Measurements from ENCODE around the gene MOV10. TPM values are rescaled to one million over a fixed set of nuclear protein-coding genes. Genes with fewer than 3 reads are reported as not detected.

MOV10 gene, protein sequence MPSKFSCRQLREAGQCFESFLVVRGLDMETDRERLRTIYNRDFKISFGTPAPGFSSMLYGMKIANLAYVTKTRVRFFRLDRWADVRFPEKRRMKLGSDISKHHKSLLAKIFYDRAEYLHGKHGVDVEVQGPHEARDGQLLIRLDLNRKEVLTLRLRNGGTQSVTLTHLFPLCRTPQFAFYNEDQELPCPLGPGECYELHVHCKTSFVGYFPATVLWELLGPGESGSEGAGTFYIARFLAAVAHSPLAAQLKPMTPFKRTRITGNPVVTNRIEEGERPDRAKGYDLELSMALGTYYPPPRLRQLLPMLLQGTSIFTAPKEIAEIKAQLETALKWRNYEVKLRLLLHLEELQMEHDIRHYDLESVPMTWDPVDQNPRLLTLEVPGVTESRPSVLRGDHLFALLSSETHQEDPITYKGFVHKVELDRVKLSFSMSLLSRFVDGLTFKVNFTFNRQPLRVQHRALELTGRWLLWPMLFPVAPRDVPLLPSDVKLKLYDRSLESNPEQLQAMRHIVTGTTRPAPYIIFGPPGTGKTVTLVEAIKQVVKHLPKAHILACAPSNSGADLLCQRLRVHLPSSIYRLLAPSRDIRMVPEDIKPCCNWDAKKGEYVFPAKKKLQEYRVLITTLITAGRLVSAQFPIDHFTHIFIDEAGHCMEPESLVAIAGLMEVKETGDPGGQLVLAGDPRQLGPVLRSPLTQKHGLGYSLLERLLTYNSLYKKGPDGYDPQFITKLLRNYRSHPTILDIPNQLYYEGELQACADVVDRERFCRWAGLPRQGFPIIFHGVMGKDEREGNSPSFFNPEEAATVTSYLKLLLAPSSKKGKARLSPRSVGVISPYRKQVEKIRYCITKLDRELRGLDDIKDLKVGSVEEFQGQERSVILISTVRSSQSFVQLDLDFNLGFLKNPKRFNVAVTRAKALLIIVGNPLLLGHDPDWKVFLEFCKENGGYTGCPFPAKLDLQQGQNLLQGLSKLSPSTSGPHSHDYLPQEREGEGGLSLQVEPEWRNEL
- total RNA-seq (ENCODE audit: low replicate concordance), result 47.5 and 92.2 TPM in 2 replicates

DNA sequence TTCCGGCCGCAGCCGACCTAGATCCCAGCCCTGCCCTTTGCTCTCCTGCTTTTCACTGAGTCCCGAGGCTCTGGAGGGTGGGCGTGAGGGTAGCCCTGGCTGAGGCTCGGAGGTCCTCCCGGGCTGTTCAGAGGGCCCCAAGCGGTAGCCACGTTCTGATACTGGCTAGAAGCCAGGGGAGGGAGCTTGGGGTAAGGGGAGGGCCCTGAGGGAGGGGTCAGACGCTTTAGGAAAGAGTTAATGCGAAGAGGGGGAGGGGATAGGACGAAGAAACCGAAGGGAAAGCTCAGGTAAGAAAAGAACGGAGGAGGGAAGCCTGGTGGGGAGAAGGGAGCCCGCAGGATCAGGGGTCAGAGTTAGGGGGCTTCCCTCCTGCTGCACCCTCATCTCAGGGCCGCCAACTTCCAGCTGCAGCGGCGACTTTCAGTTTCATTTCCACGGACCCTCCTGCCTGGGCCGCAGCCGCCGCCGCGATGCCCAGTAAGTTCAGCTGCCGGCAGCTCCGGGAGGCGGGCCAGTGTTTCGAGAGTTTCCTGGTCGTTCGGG lies at the start of gene MOV10:
Gene MOV10 (plus strand): TSS at position 220 of the 546 bp plus-strand sequence. CDS start 254 bp downstream, at position 474.
- peaks cover 33% of the 10 kb centered on the region for H3K4me1 Mint-ChIP-seq
- H3K27ac Mint-ChIP-seq, result peak within 1 kb of the TSS; percentile 97
- H3K4me1 ChIP-seq, result peaks cover 32% of the 10 kb centered on the region
- H3K4me3 ChIP-seq, result peak within 1 kb of the TSS; percentile 81
- peaks cover 42% of the 10 kb centered on the region for H3K79me2 ChIP-seq (ENCODE audit: low read depth)
- peaks cover 5% of the 10 kb centered on the region for H3K9me3 Mint-ChIP-seq
- DNase-seq (ENCODE audit: low spot score), result peak; percentile 86
- H3K4me3 Mint-ChIP-seq, result peak within 1 kb of the TSS; percentile 96
- peak within 1 kb of the TSS; percentile 88 for H3K27ac ChIP-seq
- H3K27me3 ChIP-seq, result no peaks in the 10 kb centered on the region
- H3K36me3 ChIP-seq, result peaks cover 9% of the 10 kb centered on the region
- peak within 1 kb of the TSS; percentile 94 for H3K4me2 ChIP-seq
- peak within 1 kb of the TSS; percentile 93 for H2AFZ ChIP-seq (replicated peaks)
- peaks cover 3% of the 10 kb centered on the region for H3K27me3 Mint-ChIP-seq (ENCODE audit: insufficient read depth, low read depth)
- H3K9ac ChIP-seq, result peak within 1 kb of the TSS; percentile 66
- H4K20me1 ChIP-seq (ENCODE audit: low read depth), result peaks cover 16% of the 10 kb centered on the region
- H3K36me3 Mint-ChIP-seq, result peaks cover 38% of the 10 kb centered on the region
- TF ChIP-seq, protein P1, sequence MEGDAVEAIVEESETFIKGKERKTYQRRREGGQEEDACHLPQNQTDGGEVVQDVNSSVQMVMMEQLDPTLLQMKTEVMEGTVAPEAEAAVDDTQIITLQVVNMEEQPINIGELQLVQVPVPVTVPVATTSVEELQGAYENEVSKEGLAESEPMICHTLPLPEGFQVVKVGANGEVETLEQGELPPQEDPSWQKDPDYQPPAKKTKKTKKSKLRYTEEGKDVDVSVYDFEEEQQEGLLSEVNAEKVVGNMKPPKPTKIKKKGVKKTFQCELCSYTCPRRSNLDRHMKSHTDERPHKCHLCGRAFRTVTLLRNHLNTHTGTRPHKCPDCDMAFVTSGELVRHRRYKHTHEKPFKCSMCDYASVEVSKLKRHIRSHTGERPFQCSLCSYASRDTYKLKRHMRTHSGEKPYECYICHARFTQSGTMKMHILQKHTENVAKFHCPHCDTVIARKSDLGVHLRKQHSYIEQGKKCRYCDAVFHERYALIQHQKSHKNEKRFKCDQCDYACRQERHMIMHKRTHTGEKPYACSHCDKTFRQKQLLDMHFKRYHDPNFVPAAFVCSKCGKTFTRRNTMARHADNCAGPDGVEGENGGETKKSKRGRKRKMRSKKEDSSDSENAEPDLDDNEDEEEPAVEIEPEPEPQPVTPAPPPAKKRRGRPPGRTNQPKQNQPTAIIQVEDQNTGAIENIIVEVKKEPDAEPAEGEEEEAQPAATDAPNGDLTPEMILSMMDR (IDR thresholded peaks at IDR 0.05), result no peak
- TF ChIP-seq EZH2 (IDR thresholded peaks at IDR 0.05) (no peak), EZH2phosphoT487 (IDR thresholded peaks at IDR 0.05) (no peak)
- peaks cover 38% of the 10 kb centered on the region for H3F3A ChIP-seq (ENCODE audit: low read depth)
- H3K9me3 ChIP-seq (ENCODE audit: low read depth), result no peaks in the 10 kb centered on the region

DNA sequence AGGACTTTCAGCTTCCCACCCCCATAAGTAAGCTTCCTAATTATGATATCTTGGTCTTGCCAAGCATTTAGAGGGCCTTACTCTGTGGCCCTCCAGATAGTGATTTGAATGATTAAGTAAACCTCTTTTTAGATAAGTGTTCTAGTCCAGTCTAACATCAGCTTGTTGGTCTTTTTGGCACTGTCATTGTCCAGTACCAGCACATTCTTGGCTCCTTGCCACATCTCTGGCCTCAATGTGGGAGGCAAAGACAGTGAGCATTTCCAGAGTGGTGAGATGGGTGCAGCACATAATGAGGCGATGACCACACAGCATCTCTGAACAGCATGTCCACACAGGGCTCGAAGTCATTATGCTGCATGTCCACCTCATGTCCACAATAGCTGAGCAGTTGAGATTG lies 48.8 kb upstream of the MOV10 start:
- TF ChIP-seq, protein P1 (IDR thresholded peaks at IDR 0.05), result no peak
- TF ChIP-seq EZH2phosphoT487 (IDR thresholded peaks at IDR 0.05), result no peak
- no peak for TF ChIP-seq EZH2 (IDR thresholded peaks at IDR 0.05)
- Histone ChIP-seq H3F3A (ENCODE audit: low read depth) (no peaks in the 10 kb centered on the region), H3K4me2 (no peak overlapping the region), H3K27ac (no peak overlapping the region), H3K9me3 (ENCODE audit: low read depth) (no peaks in the 10 kb centered on the region), H3K27me3 (no peaks in the 10 kb centered on the region), H4K20me1 (ENCODE audit: low read depth) (peaks cover 93% of the 10 kb centered on the region), H3K9ac (no peak overlapping the region), H3K4me1 (peaks cover 7% of the 10 kb centered on the region), H3K79me2 (ENCODE audit: low read depth) (peaks cover 100% of the 10 kb centered on the region), H3K36me3 (no peaks in the 10 kb centered on the region), H2AFZ (replicated peaks) (no peak overlapping the region), H3K4me3 (no peak overlapping the region)
- Mint-ChIP-seq H3K9me3 (no peaks in the 10 kb centered on the region), H3K4me1 (peaks cover 14% of the 10 kb centered on the region), H3K27ac (no peak overlapping the region), H3K36me3 (peaks cover 18% of the 10 kb centered on the region), H3K27me3 (ENCODE audit: insufficient read depth, low read depth) (no peaks in the 10 kb centered on the region), H3K4me3 (no peak overlapping the region)
- no peak for DNase-seq (ENCODE audit: low spot score)

DNA sequence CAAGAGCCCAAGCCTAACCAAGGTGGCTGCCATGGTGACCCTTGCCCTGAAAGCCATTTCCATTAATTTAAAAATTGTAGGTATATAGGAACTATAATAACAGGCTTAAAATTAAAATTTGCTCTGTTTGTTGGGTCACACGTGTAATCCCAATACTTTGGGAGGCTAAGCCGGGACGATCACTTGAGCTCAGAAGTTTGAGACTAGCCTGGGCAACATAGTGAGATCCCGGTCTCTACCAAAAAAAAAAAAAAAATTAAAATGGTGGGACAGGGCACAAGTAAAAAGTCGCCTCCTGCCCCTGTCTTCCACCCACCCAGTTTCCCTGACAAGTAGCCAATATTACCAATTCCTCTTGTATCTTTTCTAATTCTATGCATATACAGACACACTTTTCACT lies 48.3 kb upstream of the MOV10 start:
- no peak for DNase-seq (ENCODE audit: low spot score)
- Histone ChIP-seq H3K9me3 (ENCODE audit: low read depth) (no peaks in the 10 kb centered on the region), H3F3A (ENCODE audit: low read depth) (no peaks in the 10 kb centered on the region), H3K4me2 (no peak overlapping the region), H3K36me3 (no peaks in the 10 kb centered on the region), H3K4me1 (peaks cover 2% of the 10 kb centered on the region), H3K79me2 (ENCODE audit: low read depth) (peaks cover 100% of the 10 kb centered on the region), H3K9ac (no peak overlapping the region), H4K20me1 (ENCODE audit: low read depth) (peaks cover 93% of the 10 kb centered on the region), H3K27me3 (no peaks in the 10 kb centered on the region), H3K27ac (no peak overlapping the region), H3K4me3 (no peak overlapping the region), H2AFZ (replicated peaks) (no peak overlapping the region)
- H3K4me3 Mint-ChIP-seq, result no peak overlapping the region
- no peaks in the 10 kb centered on the region for H3K27me3 Mint-ChIP-seq (ENCODE audit: insufficient read depth, low read depth)
- H3K27ac Mint-ChIP-seq, result no peak overlapping the region
- TF ChIP-seq EZH2phosphoT487 (IDR thresholded peaks at IDR 0.05), result no peak
- TF ChIP-seq, protein P1 (IDR thresholded peaks at IDR 0.05), result no peak
- TF ChIP-seq EZH2 (IDR thresholded peaks at IDR 0.05), result no peak
- H3K36me3 Mint-ChIP-seq, result peaks cover 23% of the 10 kb centered on the region
- peaks cover 9% of the 10 kb centered on the region for H3K4me1 Mint-ChIP-seq
- H3K9me3 Mint-ChIP-seq, result no peaks in the 10 kb centered on the region
